ENCODE results near the gene TNIP1. TPM values are rescaled to one million over a fixed set of nuclear protein-coding genes. Genes with fewer than 3 reads are reported as not detected.

TNIP1 gene
- total and polyA plus RNA-seq, 2 experiments from 2014 or later = 94.9 to 134 TPM

DNA sequence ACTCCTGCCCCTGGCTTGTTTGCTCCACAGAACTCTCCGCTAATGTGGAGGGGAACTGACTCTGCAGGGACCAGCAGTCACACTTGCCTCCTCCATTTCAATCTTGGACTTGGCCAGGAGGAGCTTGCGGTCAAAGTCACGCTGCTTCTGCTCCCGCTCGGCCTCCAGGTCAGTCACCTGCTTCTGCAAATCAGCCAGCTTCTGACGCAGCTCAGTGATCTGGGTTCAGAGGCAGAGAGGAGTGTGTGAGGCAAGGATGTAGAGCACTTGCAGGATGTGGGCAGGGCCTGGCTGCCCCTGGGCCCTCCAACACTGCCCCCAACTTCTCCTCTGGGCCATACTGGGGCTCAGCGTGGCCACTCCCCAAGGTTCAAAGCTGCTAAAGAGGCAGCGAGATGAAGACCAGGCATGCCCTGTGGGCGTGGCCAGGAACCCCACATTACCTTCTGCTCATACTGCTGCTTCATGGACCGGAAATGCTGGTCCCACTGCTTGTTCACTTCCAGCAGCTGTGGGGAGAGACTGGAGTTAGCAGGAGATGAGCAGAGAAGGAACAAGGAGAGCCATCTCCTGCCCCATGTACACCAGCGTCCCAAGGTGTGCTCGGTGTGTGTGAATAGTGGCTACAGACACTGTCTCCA is 38.3 kb downstream of the TNIP1 start:
- TF ChIP-seq, protein P1, sequence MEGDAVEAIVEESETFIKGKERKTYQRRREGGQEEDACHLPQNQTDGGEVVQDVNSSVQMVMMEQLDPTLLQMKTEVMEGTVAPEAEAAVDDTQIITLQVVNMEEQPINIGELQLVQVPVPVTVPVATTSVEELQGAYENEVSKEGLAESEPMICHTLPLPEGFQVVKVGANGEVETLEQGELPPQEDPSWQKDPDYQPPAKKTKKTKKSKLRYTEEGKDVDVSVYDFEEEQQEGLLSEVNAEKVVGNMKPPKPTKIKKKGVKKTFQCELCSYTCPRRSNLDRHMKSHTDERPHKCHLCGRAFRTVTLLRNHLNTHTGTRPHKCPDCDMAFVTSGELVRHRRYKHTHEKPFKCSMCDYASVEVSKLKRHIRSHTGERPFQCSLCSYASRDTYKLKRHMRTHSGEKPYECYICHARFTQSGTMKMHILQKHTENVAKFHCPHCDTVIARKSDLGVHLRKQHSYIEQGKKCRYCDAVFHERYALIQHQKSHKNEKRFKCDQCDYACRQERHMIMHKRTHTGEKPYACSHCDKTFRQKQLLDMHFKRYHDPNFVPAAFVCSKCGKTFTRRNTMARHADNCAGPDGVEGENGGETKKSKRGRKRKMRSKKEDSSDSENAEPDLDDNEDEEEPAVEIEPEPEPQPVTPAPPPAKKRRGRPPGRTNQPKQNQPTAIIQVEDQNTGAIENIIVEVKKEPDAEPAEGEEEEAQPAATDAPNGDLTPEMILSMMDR (IDR thresholded peaks at IDR 0.05; ENCODE audit: low read depth, low read length) = no peak
- Histone ChIP-seq H3K36me3 (peaks cover 33% of the 10 kb centered on the region), H3K27ac (no peak overlapping the region)

GRCh38 chr5:151041577-151042268 is 39.1 kb downstream of the TNIP1 start:
- peaks cover 34% of the 10 kb centered on the region for H3K36me3 ChIP-seq
- H3K27me3 ChIP-seq = no peaks in the 10 kb centered on the region
- H3K4me1 ChIP-seq (ENCODE audit: low read depth) = no peaks in the 10 kb centered on the region
- no peak overlapping the region for H3K27ac ChIP-seq
- no peak for DNase-seq (ENCODE audit: low read depth in 1 of 2, low spot score in 1 of 2)
- H3K9me3 ChIP-seq (ENCODE audit: low read depth) = no peaks in the 10 kb centered on the region
- H3K4me3 ChIP-seq = no peak overlapping the region
- TF ChIP-seq, protein P1 (IDR thresholded peaks at IDR 0.05; ENCODE audit: low read depth, low read length) = no peak

More for the DNA sequence above, 38.3 kb downstream of the TNIP1 start:
- DNase-seq (ENCODE audit: low read depth in 1 of 2, low spot score in 1 of 2) = no peak
- no peaks in the 10 kb centered on the region for H3K4me1 ChIP-seq (ENCODE audit: low read depth)
- H3K4me3 ChIP-seq = no peak overlapping the region
- H3K27me3 ChIP-seq = no peaks in the 10 kb centered on the region
- no peaks in the 10 kb centered on the region for H3K9me3 ChIP-seq (ENCODE audit: low read depth)

DNA sequence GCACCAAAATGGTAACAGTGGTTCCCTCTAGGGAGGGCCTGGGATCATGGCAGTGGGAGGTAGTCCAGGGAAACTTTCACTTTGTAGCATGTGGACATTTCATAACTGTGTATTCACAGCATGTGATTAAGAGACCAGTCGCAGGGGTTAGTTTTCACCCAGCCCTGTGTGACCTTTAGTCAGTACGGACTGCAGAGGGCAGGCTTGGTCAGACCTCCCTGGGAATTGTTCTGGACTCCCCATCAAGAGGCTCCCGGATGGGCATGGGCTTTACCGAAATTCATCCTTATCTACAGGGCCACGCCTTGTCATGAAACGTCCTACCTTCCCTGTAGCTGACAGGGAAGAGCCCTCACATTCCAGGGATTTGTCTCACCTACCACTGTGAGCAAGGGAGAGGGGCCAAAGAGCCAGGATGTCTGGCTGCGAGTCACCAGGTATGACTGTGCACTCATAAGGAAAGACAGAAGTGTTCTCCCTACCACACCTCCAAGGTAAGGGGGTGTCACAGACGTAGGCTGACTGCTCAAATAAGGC is 40.6 kb downstream of the TNIP1 start:
- TF ChIP-seq, protein P1 (IDR thresholded peaks at IDR 0.05; ENCODE audit: low read depth, low read length) = peak; percentile 16
- H3K27me3 ChIP-seq = no peaks in the 10 kb centered on the region

DNA sequence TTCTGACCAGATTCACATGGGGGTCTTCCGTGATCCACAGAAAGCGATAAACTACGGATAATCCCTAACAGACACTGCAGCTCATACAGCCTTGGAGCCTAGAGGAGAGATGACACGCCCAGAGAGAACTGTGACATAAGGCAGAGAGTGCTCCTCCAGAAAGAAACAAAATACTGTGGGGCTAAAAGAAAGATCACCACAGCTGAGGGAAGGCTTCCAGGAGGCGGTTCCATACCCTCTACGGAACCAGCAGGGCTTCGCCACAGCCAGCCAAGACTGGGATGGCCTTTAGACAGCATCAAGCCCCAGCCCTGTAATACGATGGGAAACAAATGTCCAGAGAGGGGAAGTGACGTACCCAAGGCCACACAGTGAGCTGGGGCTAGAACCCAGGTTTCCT is 41.2 kb downstream of the TNIP1 start:
- Histone ChIP-seq H3K36me3 (peaks cover 48% of the 10 kb centered on the region), H3K27me3 (no peaks in the 10 kb centered on the region), H3K4me3 (no peak overlapping the region), H3K4me1 (ENCODE audit: low read depth) (no peaks in the 10 kb centered on the region), H3K9me3 (ENCODE audit: low read depth) (no peaks in the 10 kb centered on the region), H3K27ac (no peak overlapping the region)
- no peak for DNase-seq (ENCODE audit: low read depth in 1 of 2, low spot score in 1 of 2)
- TF ChIP-seq, protein P1 (IDR thresholded peaks at IDR 0.05; ENCODE audit: low read depth, low read length) = no peak

More for the DNA sequence above, 40.6 kb downstream of the TNIP1 start:
- Histone ChIP-seq H3K9me3 (ENCODE audit: low read depth) (no peaks in the 10 kb centered on the region), H3K27ac (no peak overlapping the region), H3K4me1 (ENCODE audit: low read depth) (no peaks in the 10 kb centered on the region), H3K36me3 (peaks cover 44% of the 10 kb centered on the region), H3K4me3 (no peak overlapping the region)
- DNase-seq (ENCODE audit: low read depth in 1 of 2, low spot score in 1 of 2) = peak in 1 of 2 donors; percentile 18

DNA sequence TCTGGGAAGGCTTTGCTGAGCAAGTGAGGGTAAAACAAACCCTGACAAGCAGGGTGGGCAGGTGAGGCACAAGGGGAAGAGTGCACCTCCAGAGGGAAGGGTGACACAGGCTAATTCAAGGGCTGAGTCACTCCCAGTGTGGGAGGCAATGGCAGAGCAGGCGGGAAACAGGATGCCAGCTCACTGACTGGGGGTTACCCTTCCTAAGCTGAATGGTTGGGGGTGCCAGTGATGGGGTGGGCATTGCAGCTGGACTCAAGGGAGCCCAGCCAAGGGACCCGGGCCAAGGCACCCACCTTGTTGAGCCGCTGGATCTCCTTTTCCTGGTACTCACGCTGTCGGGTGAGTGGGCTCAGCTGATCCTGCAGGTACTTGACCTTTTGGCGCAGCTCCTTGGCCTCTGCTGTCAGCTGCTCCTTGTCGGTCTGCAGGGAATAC is 42.0 kb downstream of the TNIP1 start:
- Histone ChIP-seq H3K4me1 (ENCODE audit: low read depth) (no peaks in the 10 kb centered on the region), H3K9me3 (ENCODE audit: low read depth) (no peaks in the 10 kb centered on the region), H3K27ac (peak overlapping the region; percentile 35), H3K36me3 (peaks cover 48% of the 10 kb centered on the region), H3K4me3 (no peak overlapping the region), H3K27me3 (no peaks in the 10 kb centered on the region)
- TF ChIP-seq, protein P1 (IDR thresholded peaks at IDR 0.05; ENCODE audit: low read depth, low read length) = no peak
- DNase-seq (ENCODE audit: low read depth in 1 of 2, low spot score in 1 of 2) = no peak
